ENCODE measurements around the gene AZGP1. TPM values are rescaled to one million over a fixed set of nuclear protein-coding genes. Genes with fewer than 3 reads are reported as not detected.

The AZGP1 gene
- total RNA-seq, 1 donor from 2014 or later = not detected

DNA sequence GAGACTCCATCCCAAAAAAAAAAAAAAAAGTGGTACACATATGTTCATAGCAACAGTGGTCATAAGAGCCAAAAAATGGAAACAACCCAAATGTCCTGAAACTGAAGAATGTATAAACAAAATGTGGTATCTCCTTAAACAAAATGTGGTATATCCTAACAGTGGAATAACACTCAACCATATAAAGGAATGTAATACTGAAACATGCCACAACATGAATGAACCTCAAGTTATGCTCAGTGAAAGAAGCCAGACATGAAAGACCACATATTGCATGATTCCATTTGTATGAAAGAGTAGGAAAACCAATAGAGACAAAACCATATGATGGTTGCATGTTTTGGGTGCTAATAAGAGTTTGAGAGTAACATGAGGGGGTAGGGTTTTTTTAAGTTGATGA is 49.5 kb downstream of the AZGP1 start:
- intact Hi-C loops (cut with DNase I) = no loop called here
- Histone ChIP-seq H3K9me3 (no peaks in the 10 kb centered on the region), H3K27me3 (no peaks in the 10 kb centered on the region), H3K36me3 (no peaks in the 10 kb centered on the region), H3K4me3 (no peak overlapping the region), H3K27ac (no peak overlapping the region), H3K4me1 (no peaks in the 10 kb centered on the region)
- DNase-seq (ENCODE audit: low spot score in 2 of 2) = no peak
- TF ChIP-seq CTCF (IDR thresholded peaks at IDR 0.05) = no peak

GRCh38 chr7:99923200-99923599 is 52.6 kb downstream of the AZGP1 start:
- intact Hi-C loops (cut with DNase I) = no loop called here
- no peak for DNase-seq (ENCODE audit: low spot score in 2 of 2)
- no peak for TF ChIP-seq CTCF (IDR thresholded peaks at IDR 0.05)
- Histone ChIP-seq H3K36me3 (no peaks in the 10 kb centered on the region), H3K4me1 (peaks cover 8% of the 10 kb centered on the region in 2 donors), H3K27ac (no peak overlapping the region), H3K9me3 (no peaks in the 10 kb centered on the region), H3K4me3 (no peak overlapping the region), H3K27me3 (no peaks in the 10 kb centered on the region)

GRCh38 chr7:99920149-99920548 is 55.7 kb downstream of the AZGP1 start:
- Histone ChIP-seq H3K36me3 (peaks cover 0 to 7% of the 10 kb centered on the region in 2 donors), H3K27ac (peak overlapping the region; percentile 93 to 96), H3K27me3 (no peaks in the 10 kb centered on the region), H3K9me3 (no peaks in the 10 kb centered on the region), H3K4me3 (peak overlapping the region; percentile 87 to 94), H3K4me1 (peaks cover 19 to 26% of the 10 kb centered on the region in 2 donors)
- TF ChIP-seq CTCF (IDR thresholded peaks at IDR 0.05) = no peak
- intact Hi-C loops (cut with DNase I) = no loop called here
- DNase-seq (ENCODE audit: low spot score in 2 of 2) = no peak

- Histone ChIP-seq H3K4me3 (peak overlapping the region; percentile 87 to 94), H3K4me1 (peaks cover 19 to 26% of the 10 kb centered on the region in 2 donors), H3K27me3 (no peaks in the 10 kb centered on the region), H3K36me3 (peaks cover 0 to 7% of the 10 kb centered on the region in 2 donors), H3K27ac (peak overlapping the region; percentile 93 to 96), H3K9me3 (no peaks in the 10 kb centered on the region)
- intact Hi-C loops (cut with DNase I) = loop anchor here (2.0 to 10.0 kb wide), 5 partner anchors 59 to 1325 kb away; partner anchors contain the start of genes FIS1, ZNF3, ZNF655 and ZSCAN25
- no peak for DNase-seq (ENCODE audit: low spot score in 2 of 2)
- no peak for TF ChIP-seq CTCF (IDR thresholded peaks at IDR 0.05)
Observed at GRCh38 chr7:99919814-99920112, 56.1 kb downstream of the AZGP1 start.

DNA sequence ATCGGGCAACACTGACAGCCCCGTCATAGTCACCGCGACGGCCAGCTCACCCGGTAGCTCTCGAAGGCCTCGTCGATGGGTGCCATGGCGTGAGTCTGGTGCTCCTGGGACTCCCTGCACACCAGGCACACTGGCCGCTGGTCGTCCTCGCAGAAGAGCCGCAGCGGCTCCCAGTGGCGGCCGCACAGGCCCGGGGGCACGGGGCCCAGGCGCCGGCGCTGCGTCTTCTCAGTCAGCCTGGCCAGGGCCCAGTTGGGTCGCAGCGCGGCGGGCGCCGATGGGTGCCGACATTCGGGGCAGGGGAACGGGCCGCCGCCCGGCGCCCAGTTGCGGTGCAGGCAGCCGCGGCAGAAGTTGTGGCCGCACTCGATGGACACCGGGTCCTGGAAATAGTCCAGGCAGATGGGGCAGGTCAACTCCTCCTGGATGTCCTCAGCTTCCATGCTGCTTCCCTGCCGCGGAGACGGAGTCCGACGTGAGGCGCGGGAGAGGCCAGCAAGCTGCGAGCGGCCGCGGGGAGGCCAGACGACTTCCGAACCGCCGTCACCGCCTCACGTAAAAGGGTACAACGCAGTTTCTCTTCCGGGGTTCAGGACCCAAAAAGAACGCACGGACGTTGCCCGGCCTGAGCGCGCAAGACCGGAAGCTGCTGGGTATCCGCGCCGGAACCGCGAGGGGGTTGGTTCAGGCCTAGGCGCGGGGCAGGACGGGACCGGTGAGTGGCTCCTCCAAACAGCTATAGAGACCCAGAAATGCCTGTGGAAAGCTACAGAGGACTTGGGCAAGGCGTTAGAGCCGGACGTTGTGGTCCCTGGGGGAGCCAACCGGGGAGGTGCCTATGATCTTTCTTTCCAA is 56.6 kb downstream of the AZGP1 start, which contains the start of gene TRIM4:
Gene TRIM4 (minus strand): TSS at position 572 of the 855 bp plus-strand sequence. CDS start 129 bp downstream, at position 443.
- intact Hi-C loops (cut with DNase I) = loop anchor here (2.0 to 10.0 kb wide), 5 partner anchors 58 to 1326 kb away; partner anchors contain the start of genes FIS1, ZNF3, ZNF655 and ZSCAN25
- H3K4me1 ChIP-seq = peaks cover 19 to 26% of the 10 kb centered on the region in 2 donors
- H3K4me3 ChIP-seq = peak within 1 kb of the TSS; percentile 87 to 94
- H3K27ac ChIP-seq = peak within 1 kb of the TSS; percentile 93 to 96
- peak; percentile 79 to 96 for DNase-seq (ENCODE audit: low spot score in 2 of 2)
- peaks cover 0 to 7% of the 10 kb centered on the region in 2 donors for H3K36me3 ChIP-seq
- H3K27me3 ChIP-seq = no peaks in the 10 kb centered on the region
- TF ChIP-seq CTCF (IDR thresholded peaks at IDR 0.05) = peak in 2 of 3 experiments; percentile 28 to 40
- no peaks in the 10 kb centered on the region for H3K9me3 ChIP-seq

Other genes starting within 250 kb of the AZGP1 start
- not detected for gene CYP3A7, start 240.8 kb downstream of the AZGP1 start, total RNA-seq
- gene CYP3A4, start 191.8 kb downstream of the AZGP1 start, total RNA-seq = not detected
- not detected for gene CYP3A43, start 148.0 kb downstream of the AZGP1 start, total RNA-seq
- gene OR2AE1, start 99.0 kb downstream of the AZGP1 start, total RNA-seq = not detected
- 12.7 TPM for gene TRIM4, start 56.5 kb downstream of the AZGP1 start, total RNA-seq
- gene GJC3, start 46.4 kb downstream of the AZGP1 start, total RNA-seq = not detected
- gene ZKSCAN1, start 39.6 kb upstream of the AZGP1 start, total RNA-seq = 19.9 TPM
- gene ZSCAN21, start 73.7 kb upstream of the AZGP1 start, total RNA-seq = 58.5 TPM
- 6.9 TPM for gene ZNF3, start 105.7 kb upstream of the AZGP1 start, total RNA-seq
- 18.1 TPM for gene COPS6, start 112.9 kb upstream of the AZGP1 start, total RNA-seq
- gene MCM7, start 125.4 kb upstream of the AZGP1 start, total RNA-seq = 52.2 TPM
- 29.6 TPM for gene AP4M1, start 125.6 kb upstream of the AZGP1 start, total RNA-seq
- 103 TPM for gene TAF6, start 143.3 kb upstream of the AZGP1 start, total RNA-seq
- gene CNPY4, start 143.6 kb upstream of the AZGP1 start, total RNA-seq = 1.4 TPM
- not detected for gene MBLAC1, start 150.9 kb upstream of the AZGP1 start, total RNA-seq
- gene LAMTOR4, start 172.9 kb upstream of the AZGP1 start, total RNA-seq = 131 TPM
- 22.0 TPM for gene TRAPPC14, start 182.7 kb upstream of the AZGP1 start, total RNA-seq
- gene GAL3ST4, start 192.6 kb upstream of the AZGP1 start, total RNA-seq = 3.5 TPM
- gene GPC2, start 201.3 kb upstream of the AZGP1 start, total RNA-seq = not detected
- not detected for gene STAG3, start 201.9 kb upstream of the AZGP1 start, total RNA-seq
- 27.8 TPM for gene PVRIG, start 243.9 kb upstream of the AZGP1 start, total RNA-seq

Measured in ascending aorta (tissue), 2 donors.